ENCODE measurements around the gene TPRG1.

DNA sequence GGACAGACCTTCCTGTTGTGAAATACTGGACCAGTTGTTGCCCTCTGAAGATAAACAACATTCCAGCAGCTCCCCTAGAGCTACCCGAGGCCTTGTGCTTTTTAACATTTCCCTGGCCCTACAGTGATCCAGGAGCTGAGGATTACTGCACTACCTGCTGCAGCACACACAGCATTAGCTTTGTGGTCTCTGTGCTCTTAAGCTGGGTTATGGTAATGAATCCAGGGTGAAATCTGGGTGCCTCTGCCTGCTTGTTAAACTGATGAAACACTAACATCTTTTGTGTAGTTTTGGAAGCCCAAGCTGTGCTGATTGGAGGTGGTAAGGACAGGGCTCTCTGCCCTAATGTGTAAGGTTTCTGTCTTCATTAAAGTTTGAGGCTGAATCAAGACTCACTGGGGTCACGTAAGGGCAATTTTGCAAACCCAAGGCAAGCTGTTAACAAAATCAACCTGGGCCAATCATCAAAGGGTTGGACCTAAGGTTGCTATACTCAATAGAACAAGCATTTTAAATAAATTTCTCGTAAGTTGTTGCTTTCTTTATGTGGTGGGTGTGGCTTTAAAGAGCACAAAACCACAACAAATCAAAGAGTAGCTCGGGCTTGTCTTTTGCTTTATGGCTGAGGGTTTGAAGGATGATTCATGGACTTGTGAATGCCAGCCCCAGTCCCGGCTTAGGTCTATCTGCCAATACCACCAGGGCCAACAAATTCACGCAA is 183.9 kb downstream of the TPRG1 start:
- TF ChIP-seq POLR2A (IDR thresholded peaks at IDR 0.05; ENCODE audit: low read length) = no peak
- no peak for TF ChIP-seq GATA1 (IDR thresholded peaks at IDR 0.05; ENCODE audit: low read depth, low read length)

All from erythroblast (primary cell).